K562 (cell line): Measurements from ENCODE around the gene TMEM208. TPM values are rescaled to one million over a fixed set of nuclear protein-coding genes. Genes with fewer than 3 reads are reported as not detected.
A peak's percentile ranks its signal among the peaks of the same experiment; 100 is the strongest.

Experiments
- CAMTA2 ChIP-seq: fragments of 250-450 bp; sonication (Bioruptor Pico); conservative IDR thresholded peaks from 2 replicates; pipeline ENCODE4 v1.5.1; 2022
- CBX2 ChIP-seq: fragments of 200-600 bp; sonication (generic); IDR thresholded peaks from one replicate; pipeline ENCODE4 v1.6.1; 2012; ENCODE audit warnings: mild to moderate bottlenecking, low read length, inconsistent platforms; ENCODE audit not compliant: insufficient read depth, poor library complexity, severe bottlenecking
- ETV1 ChIP-seq: fragments of 450-650 bp; conservative IDR thresholded peaks from 2 replicates; pipeline ENCODE4 v1.6.1; 2016; ENCODE audit warnings: missing genetic modification characterization, control low read depth, low read depth, missing compliant biosample characterization
- LARP7 ChIP-seq: fragments of 450-650 bp; IDR thresholded peaks from 2 replicates; pipeline ENCODE4 v1.6.1; 2016
- ZBED1 ChIP-seq: IDR thresholded peaks from 2 replicates; pipeline ENCODE4 v1.6.1; 2014
- ZNF3 ChIP-seq: fragments of 250-450 bp; sonication (Bioruptor Pico); IDR thresholded peaks from 2 replicates; pipeline ENCODE4 v1.5.0; 2021; ENCODE audit warnings: mild to moderate bottlenecking, moderate library complexity
- ZNF445 ChIP-seq: fragments of 250-450 bp; sonication (Bioruptor Pico); IDR thresholded peaks from 2 replicates; pipeline ENCODE4 v1.4.0; 2020; ENCODE audit warnings: low read depth, mild to moderate bottlenecking, moderate library complexity
- ZNF699 ChIP-seq: fragments of 250-450 bp; sonication (Bioruptor Pico); IDR thresholded peaks from 2 replicates; pipeline ENCODE4 v1.8.0; 2021; ENCODE audit warnings: mild to moderate bottlenecking, moderate library complexity; ENCODE audit not compliant: insufficient replicate concordance
- polyA plus RNA-seq, 8 experiments: library from polyadenylated mRNA; depleted of rRNA in 4 of 8; stranded (reverse) in 5 of 8; unstranded in 3 of 8; fragments of >200 nt; fragmentation: Nextera tagmentation in 2 of 8; fragmentation: Illumina TruSeq in 1 of 8; extraction: Ambion mirVana in 2 of 8; extraction: Trizol in 1 of 8; gene quantifications; 2 replicates each; pipeline versions ENCODE4 v1.2.1 to v1.2.3, GENCODE V29; 2011 to 2014; ENCODE audit warnings: inconsistent platforms in 1 of 8, missing spikeins in 1 of 8
- total RNA-seq, 7 experiments: library from RNA; depleted of rRNA in 6 of 7; stranded (reverse); fragments of >200 nt in 6 of 7; fragmentation: Illumina TruSeq in 2 of 7; extraction: Trizol in 2 of 7; gene quantifications; 2 replicates each; pipeline versions ENCODE4 v1.2.1 to v1.2.3, GENCODE V29; 2011 to 2021; ENCODE audit warnings: low replicate concordance in 1 of 7
- TF ChIP-seq, protein P1 (sequence below): fragments of 450-650 bp; IDR thresholded peaks from 2 replicates; pipeline ENCODE4 v1.6.1; 2016; ENCODE audit warnings: mild to moderate bottlenecking
- TF ChIP-seq, protein P2 (sequence below): sonication (generic); formaldehyde crosslinking; IDR thresholded peaks from 2 replicates; pipeline ENCODE4 v1.8.0; 2022; ENCODE audit warnings: mild to moderate bottlenecking, missing genetic modification reagents
- TF ChIP-seq, protein P3 (sequence below): fragments of 450-650 bp; IDR thresholded peaks from 2 replicates; pipeline ENCODE4 v1.6.1; 2016; ENCODE audit warnings: mild to moderate bottlenecking, moderate library complexity

TMEM208 gene
- total and polyA plus RNA-seq, 9 of the 15 experiments (the other 6 are each of a cell fraction or from before 2014, with no cell fraction given), result 31.8 to 239 (median 54.3) TPM

DNA sequence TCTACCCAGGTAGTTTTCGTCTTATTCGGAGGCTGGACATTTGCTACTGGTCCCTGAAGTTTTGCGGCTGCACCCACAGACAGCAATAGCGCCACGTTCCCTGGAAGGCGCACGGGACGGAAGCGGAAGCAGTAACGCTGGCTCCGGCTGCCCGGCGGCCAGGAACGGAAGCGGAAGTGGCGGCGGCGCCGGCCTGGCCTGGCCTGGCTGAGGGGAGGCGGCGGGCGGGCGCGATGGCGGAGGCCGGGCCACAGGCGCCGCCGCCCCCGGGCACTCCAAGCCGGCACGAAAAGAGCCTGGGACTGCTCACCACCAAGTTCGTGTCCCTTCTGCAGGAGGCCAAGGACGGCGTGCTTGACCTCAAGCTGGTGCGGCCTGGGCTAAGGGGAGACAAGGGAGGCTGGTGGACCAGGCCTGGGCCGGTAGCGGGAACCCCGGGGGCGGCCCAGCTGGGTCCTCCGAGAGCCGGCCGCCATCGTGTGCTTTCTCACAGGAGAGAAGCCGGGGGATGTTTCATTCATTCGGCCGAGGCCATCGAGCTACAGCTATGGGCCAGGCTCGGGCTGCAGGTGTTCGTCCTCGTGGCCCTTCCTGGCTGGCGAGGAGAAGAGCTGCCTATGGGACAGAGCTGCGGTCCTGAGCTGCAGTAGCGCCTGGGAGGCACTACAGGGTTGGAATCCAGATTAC lies 34.8 kb upstream of the TMEM208 start, which contains the start of gene E2F4 (continued):
- TF ChIP-seq, protein P1, sequence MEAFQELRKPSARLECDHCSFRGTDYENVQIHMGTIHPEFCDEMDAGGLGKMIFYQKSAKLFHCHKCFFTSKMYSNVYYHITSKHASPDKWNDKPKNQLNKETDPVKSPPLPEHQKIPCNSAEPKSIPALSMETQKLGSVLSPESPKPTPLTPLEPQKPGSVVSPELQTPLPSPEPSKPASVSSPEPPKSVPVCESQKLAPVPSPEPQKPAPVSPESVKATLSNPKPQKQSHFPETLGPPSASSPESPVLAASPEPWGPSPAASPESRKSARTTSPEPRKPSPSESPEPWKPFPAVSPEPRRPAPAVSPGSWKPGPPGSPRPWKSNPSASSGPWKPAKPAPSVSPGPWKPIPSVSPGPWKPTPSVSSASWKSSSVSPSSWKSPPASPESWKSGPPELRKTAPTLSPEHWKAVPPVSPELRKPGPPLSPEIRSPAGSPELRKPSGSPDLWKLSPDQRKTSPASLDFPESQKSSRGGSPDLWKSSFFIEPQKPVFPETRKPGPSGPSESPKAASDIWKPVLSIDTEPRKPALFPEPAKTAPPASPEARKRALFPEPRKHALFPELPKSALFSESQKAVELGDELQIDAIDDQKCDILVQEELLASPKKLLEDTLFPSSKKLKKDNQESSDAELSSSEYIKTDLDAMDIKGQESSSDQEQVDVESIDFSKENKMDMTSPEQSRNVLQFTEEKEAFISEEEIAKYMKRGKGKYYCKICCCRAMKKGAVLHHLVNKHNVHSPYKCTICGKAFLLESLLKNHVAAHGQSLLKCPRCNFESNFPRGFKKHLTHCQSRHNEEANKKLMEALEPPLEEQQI, result no peak
- TF ChIP-seq LARP7, result no peak
- TF ChIP-seq ETV1, result peak; percentile 69
- TF ChIP-seq ZNF445 (CRISPR knock-in tag), result no peak
- no peak for TF ChIP-seq ZNF699 (CRISPR knock-in tag)
- TF ChIP-seq, protein P2, sequence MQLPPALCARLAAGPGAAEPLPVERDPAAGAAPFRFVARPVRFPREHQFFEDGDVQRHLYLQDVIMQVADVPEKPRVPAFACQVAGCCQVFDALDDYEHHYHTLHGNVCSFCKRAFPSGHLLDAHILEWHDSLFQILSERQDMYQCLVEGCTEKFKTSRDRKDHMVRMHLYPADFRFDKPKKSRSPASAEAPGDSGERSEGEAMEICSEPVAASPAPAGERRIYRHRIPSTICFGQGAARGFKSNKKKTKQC (CRISPR knock-in tag), result peak; percentile 68; the same call in 1 of the 2 replicates
- no peak for TF ChIP-seq ZBED1
- TF ChIP-seq, protein P3, sequence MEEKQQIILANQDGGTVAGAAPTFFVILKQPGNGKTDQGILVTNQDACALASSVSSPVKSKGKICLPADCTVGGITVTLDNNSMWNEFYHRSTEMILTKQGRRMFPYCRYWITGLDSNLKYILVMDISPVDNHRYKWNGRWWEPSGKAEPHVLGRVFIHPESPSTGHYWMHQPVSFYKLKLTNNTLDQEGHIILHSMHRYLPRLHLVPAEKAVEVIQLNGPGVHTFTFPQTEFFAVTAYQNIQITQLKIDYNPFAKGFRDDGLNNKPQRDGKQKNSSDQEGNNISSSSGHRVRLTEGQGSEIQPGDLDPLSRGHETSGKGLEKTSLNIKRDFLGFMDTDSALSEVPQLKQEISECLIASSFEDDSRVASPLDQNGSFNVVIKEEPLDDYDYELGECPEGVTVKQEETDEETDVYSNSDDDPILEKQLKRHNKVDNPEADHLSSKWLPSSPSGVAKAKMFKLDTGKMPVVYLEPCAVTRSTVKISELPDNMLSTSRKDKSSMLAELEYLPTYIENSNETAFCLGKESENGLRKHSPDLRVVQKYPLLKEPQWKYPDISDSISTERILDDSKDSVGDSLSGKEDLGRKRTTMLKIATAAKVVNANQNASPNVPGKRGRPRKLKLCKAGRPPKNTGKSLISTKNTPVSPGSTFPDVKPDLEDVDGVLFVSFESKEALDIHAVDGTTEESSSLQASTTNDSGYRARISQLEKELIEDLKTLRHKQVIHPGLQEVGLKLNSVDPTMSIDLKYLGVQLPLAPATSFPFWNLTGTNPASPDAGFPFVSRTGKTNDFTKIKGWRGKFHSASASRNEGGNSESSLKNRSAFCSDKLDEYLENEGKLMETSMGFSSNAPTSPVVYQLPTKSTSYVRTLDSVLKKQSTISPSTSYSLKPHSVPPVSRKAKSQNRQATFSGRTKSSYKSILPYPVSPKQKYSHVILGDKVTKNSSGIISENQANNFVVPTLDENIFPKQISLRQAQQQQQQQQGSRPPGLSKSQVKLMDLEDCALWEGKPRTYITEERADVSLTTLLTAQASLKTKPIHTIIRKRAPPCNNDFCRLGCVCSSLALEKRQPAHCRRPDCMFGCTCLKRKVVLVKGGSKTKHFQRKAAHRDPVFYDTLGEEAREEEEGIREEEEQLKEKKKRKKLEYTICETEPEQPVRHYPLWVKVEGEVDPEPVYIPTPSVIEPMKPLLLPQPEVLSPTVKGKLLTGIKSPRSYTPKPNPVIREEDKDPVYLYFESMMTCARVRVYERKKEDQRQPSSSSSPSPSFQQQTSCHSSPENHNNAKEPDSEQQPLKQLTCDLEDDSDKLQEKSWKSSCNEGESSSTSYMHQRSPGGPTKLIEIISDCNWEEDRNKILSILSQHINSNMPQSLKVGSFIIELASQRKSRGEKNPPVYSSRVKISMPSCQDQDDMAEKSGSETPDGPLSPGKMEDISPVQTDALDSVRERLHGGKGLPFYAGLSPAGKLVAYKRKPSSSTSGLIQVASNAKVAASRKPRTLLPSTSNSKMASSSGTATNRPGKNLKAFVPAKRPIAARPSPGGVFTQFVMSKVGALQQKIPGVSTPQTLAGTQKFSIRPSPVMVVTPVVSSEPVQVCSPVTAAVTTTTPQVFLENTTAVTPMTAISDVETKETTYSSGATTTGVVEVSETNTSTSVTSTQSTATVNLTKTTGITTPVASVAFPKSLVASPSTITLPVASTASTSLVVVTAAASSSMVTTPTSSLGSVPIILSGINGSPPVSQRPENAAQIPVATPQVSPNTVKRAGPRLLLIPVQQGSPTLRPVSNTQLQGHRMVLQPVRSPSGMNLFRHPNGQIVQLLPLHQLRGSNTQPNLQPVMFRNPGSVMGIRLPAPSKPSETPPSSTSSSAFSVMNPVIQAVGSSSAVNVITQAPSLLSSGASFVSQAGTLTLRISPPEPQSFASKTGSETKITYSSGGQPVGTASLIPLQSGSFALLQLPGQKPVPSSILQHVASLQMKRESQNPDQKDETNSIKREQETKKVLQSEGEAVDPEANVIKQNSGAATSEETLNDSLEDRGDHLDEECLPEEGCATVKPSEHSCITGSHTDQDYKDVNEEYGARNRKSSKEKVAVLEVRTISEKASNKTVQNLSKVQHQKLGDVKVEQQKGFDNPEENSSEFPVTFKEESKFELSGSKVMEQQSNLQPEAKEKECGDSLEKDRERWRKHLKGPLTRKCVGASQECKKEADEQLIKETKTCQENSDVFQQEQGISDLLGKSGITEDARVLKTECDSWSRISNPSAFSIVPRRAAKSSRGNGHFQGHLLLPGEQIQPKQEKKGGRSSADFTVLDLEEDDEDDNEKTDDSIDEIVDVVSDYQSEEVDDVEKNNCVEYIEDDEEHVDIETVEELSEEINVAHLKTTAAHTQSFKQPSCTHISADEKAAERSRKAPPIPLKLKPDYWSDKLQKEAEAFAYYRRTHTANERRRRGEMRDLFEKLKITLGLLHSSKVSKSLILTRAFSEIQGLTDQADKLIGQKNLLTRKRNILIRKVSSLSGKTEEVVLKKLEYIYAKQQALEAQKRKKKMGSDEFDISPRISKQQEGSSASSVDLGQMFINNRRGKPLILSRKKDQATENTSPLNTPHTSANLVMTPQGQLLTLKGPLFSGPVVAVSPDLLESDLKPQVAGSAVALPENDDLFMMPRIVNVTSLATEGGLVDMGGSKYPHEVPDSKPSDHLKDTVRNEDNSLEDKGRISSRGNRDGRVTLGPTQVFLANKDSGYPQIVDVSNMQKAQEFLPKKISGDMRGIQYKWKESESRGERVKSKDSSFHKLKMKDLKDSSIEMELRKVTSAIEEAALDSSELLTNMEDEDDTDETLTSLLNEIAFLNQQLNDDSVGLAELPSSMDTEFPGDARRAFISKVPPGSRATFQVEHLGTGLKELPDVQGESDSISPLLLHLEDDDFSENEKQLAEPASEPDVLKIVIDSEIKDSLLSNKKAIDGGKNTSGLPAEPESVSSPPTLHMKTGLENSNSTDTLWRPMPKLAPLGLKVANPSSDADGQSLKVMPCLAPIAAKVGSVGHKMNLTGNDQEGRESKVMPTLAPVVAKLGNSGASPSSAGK, result no peak
- TF ChIP-seq CAMTA2 (CRISPR knock-in tag), result no peak
- no peak for TF ChIP-seq ZNF3 (CRISPR knock-in tag)
- no peak for TF ChIP-seq CBX2
